HCT116 (cell line): ENCODE results near the gene CNBD2. TPM values are rescaled to one million over a fixed set of nuclear protein-coding genes. Genes with fewer than 3 reads are reported as not detected.
"Not testable (repeated sequence)": the region's sequence is repeated elsewhere in the genome, so short reads cannot be mapped to it uniquely, and the experiment has no call there.

ENCODE experiments used
- ATAC-seq: fragments of 200-7000 bp; cut with Tn5 transposase; 2 replicates; pipeline ENCODE4 v1.9.1; 2020; ENCODE audit warnings: mild to moderate bottlenecking, moderate library complexity
- BruUV-seq: library from RNA; stranded (reverse); fragments of 400-500 nt; replicated peaks from 2 replicates; lab custom pipeline; 2021; lab: Mats Ljungman, UMichigan
- CTCF ChIA-PET: fragments of 300-600 bp; sonication (Branson Sonifier 250); formaldehyde crosslinking; loops from one replicate; lab custom pipeline; 2021; ENCODE audit warnings: antibody characterized with exemption; lab: Charles Lee
- POLR2A ChIA-PET: fragments of 300-600, 350-600 bp; sonication (Branson Sonifier 250); formaldehyde crosslinking; loops from one replicate; lab custom pipeline; 2021; ENCODE audit warnings: antibody characterized with exemption; lab: Charles Lee
- RAD21 ChIA-PET, 2 experiments: fragments of 300-600 bp; sonication (Branson Sonifier 250); formaldehyde crosslinking; loops; one replicate each; lab custom pipeline; 2023; ENCODE audit warnings: low total read pairs in 2 of 2; ENCODE audit not compliant: uncharacterized antibody in 2 of 2, unreplicated experiment in 2 of 2, low non-redundant PET in 1 of 2; lab: Charles Lee
- DNase-seq: peaks from one replicate; pipeline ENCODE4 v3.0.0-alpha.2; 2010; ENCODE audit warnings: low read depth, low spot score
- H2AFZ ChIP-seq: fragments of 200-600 bp; shearing (Covaris generic), sonication (generic); 2 replicates; pipeline ENCODE4 v1.6.1; 2017; ENCODE audit warnings: low read depth, mixed run types, mixed read lengths, antibody characterized with exemption, low read length; ENCODE audit not compliant: poor library complexity, severe bottlenecking
- H3K27ac ChIP-seq: 2 replicates; pipeline ENCODE4 v1.5.1; 2012; ENCODE audit warnings: low read depth, low read length
- H3K27me3 ChIP-seq: fragments of 200-600 bp; sonication (generic); 2 replicates; pipeline ENCODE4 v1.6.1; 2016; ENCODE audit warnings: mixed run types, low read length, mixed read lengths; ENCODE audit not compliant: insufficient read depth
- H3K36me3 ChIP-seq, 2 experiments: fragments of 200-500 bp in 1 of 2; fragments of 200-600 bp in 1 of 2; sonication (Bioruptor generic) in 1 of 2; sonication (generic) in 1 of 2; 2 replicates each; pipeline versions ENCODE4 v1.5.1 to v1.6.1; 2014 to 2016; ENCODE audit warnings: low read length in 2 of 2, inconsistent platforms in 1 of 2, mixed read lengths in 1 of 2, mixed run types in 1 of 2; ENCODE audit not compliant: insufficient read depth in 2 of 2, control insufficient read depth in 1 of 2
- H3K4me1 ChIP-seq, 2 experiments: fragments of 200-600 bp in 1 of 2; sonication (generic) in 1 of 2; 2 replicates each; pipeline versions ENCODE4 v1.5.1 to v1.6.1; 2012 to 2017; ENCODE audit warnings: low read length in 2 of 2, inconsistent platforms in 1 of 2, mild to moderate bottlenecking in 1 of 2, mixed read lengths in 1 of 2, mixed run types in 1 of 2, moderate library complexity in 1 of 2; ENCODE audit not compliant: insufficient read depth in 2 of 2, control insufficient read depth in 1 of 2
- H3K4me2 ChIP-seq: fragments of 200-600 bp; sonication (generic); 2 replicates; pipeline ENCODE4 v1.6.1; 2017; ENCODE audit warnings: mixed run types, low read length, mixed read lengths
- H3K4me3 ChIP-seq, 2 experiments: fragments of 200-600 bp in 1 of 2; sonication (generic) in 1 of 2; replicated peaks in 1 of 2; 2 replicates each; pipeline ENCODE4 v1.5.1; 2011 to 2016; ENCODE audit warnings: low read length in 2 of 2, control low read depth in 1 of 2, low read depth in 1 of 2, mild to moderate bottlenecking in 1 of 2, mixed read lengths in 1 of 2, mixed run types in 1 of 2
- H3K79me2 ChIP-seq: fragments of 200-600 bp; sonication (generic); 2 replicates; pipeline ENCODE4 v1.6.1; 2017; ENCODE audit warnings: mild to moderate bottlenecking, mixed run types, low read length, moderate library complexity, mixed read lengths; ENCODE audit not compliant: insufficient read depth
- H3K9ac ChIP-seq: fragments of 200-600 bp; sonication (generic); 2 replicates; pipeline ENCODE4 v1.6.1; 2016; ENCODE audit warnings: low read length, mixed read lengths
- H3K9me2 ChIP-seq: fragments of 200-600 bp; sonication (generic), shearing (Covaris generic); 2 replicates; pipeline ENCODE4 v1.6.1; 2017; ENCODE audit warnings: mixed run types, mild to moderate bottlenecking, moderate library complexity; ENCODE audit not compliant: insufficient read depth
- H3K9me3 ChIP-seq, 2 experiments: fragments of 200-500 bp in 1 of 2; fragments of 200-600 bp in 1 of 2; sonication (Bioruptor generic) in 1 of 2; sonication (generic) in 1 of 2; 2 replicates each; pipeline ENCODE4 v1.6.1; 2014 to 2017; ENCODE audit warnings: low read length in 2 of 2, mixed read lengths in 2 of 2, inconsistent platforms in 1 of 2, low read depth in 1 of 2, mild to moderate bottlenecking in 1 of 2, mixed run types in 1 of 2, moderate library complexity in 1 of 2; ENCODE audit not compliant: control insufficient read depth in 1 of 2, insufficient read depth in 1 of 2
- H4K20me1 ChIP-seq: fragments of 200-600 bp; sonication (generic), shearing (Covaris generic); 2 replicates; pipeline ENCODE4 v1.6.1; 2017; ENCODE audit warnings: mixed run types, mild to moderate bottlenecking, moderate library complexity; ENCODE audit not compliant: insufficient read depth
- CTCF ChIP-seq, 3 experiments: fragments of 200-600 bp in 1 of 3; sonication (generic) in 1 of 3; IDR thresholded peaks in 2 of 3; conservative IDR thresholded peaks in 1 of 3; 2 replicates each; pipeline ENCODE4 v1.5.1; 2012 to 2017; ENCODE audit warnings: low read depth in 2 of 3, low read length in 2 of 3, antibody characterized with exemption in 1 of 3, borderline replicate concordance in 1 of 3, control low read depth in 1 of 3, mild to moderate bottlenecking in 1 of 3, mixed read lengths in 1 of 3, mixed run types in 1 of 3, moderate library complexity in 1 of 3; ENCODE audit not compliant: insufficient read depth in 1 of 3
- EGR1 ChIP-seq: IDR thresholded peaks from 2 replicates; pipeline ENCODE4 v1.6.1; 2012; ENCODE audit warnings: low read depth
- MAX ChIP-seq: IDR thresholded peaks from 2 replicates; pipeline ENCODE4 v1.6.1; 2012
- POLR2A ChIP-seq: IDR thresholded peaks from 2 replicates; pipeline ENCODE4 v1.7.0; 2011; ENCODE audit warnings: borderline replicate concordance; ENCODE audit not compliant: insufficient read depth, insufficient read length; ENCODE audit errors: extremely low read depth
- SP1 ChIP-seq: IDR thresholded peaks from 2 replicates; pipeline ENCODE4 v1.6.1; 2012; ENCODE audit warnings: low read depth
- YY1 ChIP-seq: IDR thresholded peaks from 2 replicates; pipeline ENCODE4 v1.6.1; 2011; ENCODE audit warnings: low read length, low read depth, moderate library complexity, mild to moderate bottlenecking; ENCODE audit not compliant: insufficient replicate concordance; ENCODE audit errors: extremely low read depth
- intact Hi-C: fragments of 100-400 bp; cut with micrococcal nuclease; formaldehyde crosslinking; loops from 2 replicates; pipeline ENCODE4 v1.10.0; 2022
- total RNA-seq: library from RNA; stranded (reverse); gene quantifications from one replicate; pipeline ENCODE4 v1.2.1, GENCODE V29; 2021; ENCODE audit not compliant: unreplicated experiment

Gene CNBD2
- total RNA-seq, 1 experiment from 2014 or later = 3.1 TPM

DNA sequence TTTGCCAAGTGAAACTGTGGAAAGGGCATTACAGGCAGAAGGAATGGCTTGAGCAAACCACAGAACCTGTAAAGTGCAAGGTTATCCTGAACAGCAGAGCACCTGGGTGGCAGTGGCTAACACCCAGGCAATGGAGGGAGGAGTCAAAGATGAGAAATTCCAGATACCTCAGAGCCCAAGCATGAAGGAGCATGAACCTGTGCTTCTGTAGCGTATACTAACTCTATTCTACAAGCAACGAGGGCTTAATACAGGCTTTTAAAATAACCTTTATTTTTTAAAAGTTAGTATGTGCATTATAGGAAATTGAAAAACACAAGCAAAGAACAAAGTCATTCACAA is 77.0 kb downstream of the CNBD2 start (continued):
- TF ChIP-seq CTCF (IDR thresholded peaks at IDR 0.05 in 2 of 3, conservative IDR thresholded peaks at IDR 0.05 in 1 of 3; ENCODE audit: borderline replicate concordance in 1 of 3, insufficient read depth in 1 of 3, low read depth in 2 of 3, low read length in 2 of 3) (no peak), SP1 (no peak), POLR2A (no peak), YY1 (no peak), EGR1 (no peak), MAX (no peak)

DNA sequence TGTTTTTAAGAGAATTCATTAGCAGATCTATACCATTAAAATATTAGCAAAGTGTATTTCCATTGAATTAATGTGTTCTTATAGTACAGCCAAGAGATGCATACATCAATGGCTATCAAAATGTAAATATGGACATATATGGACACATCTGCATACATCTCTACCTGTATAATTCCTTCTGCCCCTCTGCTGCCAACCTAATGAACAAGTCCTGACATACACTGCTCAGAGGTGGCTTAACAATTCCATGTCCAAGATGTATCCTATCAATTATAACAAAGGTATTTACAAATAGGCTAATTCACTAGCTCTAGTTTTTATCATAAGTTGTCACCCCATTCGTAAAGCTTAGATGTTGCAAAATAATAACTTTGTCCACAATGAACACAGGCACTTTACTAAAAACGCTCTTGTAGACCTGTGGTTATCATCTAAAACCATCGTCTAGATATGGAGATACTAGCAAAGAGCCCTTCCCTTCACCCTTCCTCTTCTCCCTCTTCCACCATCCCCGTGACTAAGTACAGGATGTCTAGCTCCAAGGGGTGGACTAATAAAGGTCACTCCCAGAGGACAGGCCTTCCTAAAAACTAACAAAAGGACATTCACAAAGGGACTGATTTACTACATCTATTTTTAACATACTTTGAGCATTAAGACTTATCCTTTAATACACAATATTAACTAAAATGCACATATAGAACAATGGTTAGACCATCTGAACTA is 77.8 kb downstream of the CNBD2 start:
- H2AFZ ChIP-seq, BruUV-seq, RAD21 ChIA-PET, H3K4me1 ChIP-seq, H4K20me1 ChIP-seq, intact Hi-C loops, H3K9me2 ChIP-seq, DNase-seq, H3K4me2 ChIP-seq, H3K9ac ChIP-seq, H3K27ac ChIP-seq, ATAC-seq, H3K27me3 ChIP-seq, POLR2A ChIA-PET, H3K9me3 ChIP-seq, H3K36me3 ChIP-seq, H3K4me3 ChIP-seq: not testable (repeated sequence)
- H3K79me2 ChIP-seq = peaks cover 44% of the 10 kb centered on the region
- CTCF ChIA-PET = interaction anchor here (1.2 kb wide), 1 partner anchor 92 kb away, joined by 4 read pairs; no protein-coding TSS in a partner anchor

DNA sequence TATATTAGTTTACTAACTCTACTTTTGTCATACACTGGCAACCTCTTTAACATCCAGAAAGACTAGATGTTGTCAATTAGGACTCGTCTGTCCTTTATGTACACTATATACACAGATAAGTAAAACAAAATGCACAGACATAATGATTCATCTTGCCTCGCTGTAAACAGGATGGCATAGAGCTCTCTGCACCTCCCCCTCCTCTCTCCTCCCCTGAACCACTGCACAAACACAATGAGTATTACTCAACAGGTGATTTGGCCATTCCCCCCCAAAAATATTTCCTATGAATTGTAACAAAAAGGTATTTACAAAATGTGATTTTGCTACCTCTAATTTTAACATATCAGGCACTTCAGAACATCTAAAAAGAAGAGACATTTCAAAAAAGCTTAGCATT is 81.0 kb downstream of the CNBD2 start:
- intact Hi-C loops, H4K20me1 ChIP-seq, H3K9me2 ChIP-seq, ATAC-seq, H3K36me3 ChIP-seq, H3K27ac ChIP-seq, BruUV-seq, H3K9me3 ChIP-seq, H3K27me3 ChIP-seq, H2AFZ ChIP-seq, CTCF ChIA-PET, POLR2A ChIA-PET, RAD21 ChIA-PET, DNase-seq: not testable (repeated sequence)
- H3K9ac ChIP-seq = peak overlapping the region; percentile 99
- peak overlapping the region; percentile 82 for H3K4me2 ChIP-seq
- H3K4me1 ChIP-seq = peaks cover 0 to 15% of the 10 kb centered on the region in 2 experiments; a peak in 2 of 4 replicates
- H3K79me2 ChIP-seq = peaks cover 44% of the 10 kb centered on the region
- H3K4me3 ChIP-seq = peak overlapping the region; percentile 77 to 89
